Measurements from ENCODE around the gene UBLCP1. TPM values are rescaled to one million over a fixed set of nuclear protein-coding genes. Genes with fewer than 3 reads are reported as not detected.

The UBLCP1 gene
- total RNA-seq, 1 experiment from 2014 or later, result 23.0 TPM

DNA sequence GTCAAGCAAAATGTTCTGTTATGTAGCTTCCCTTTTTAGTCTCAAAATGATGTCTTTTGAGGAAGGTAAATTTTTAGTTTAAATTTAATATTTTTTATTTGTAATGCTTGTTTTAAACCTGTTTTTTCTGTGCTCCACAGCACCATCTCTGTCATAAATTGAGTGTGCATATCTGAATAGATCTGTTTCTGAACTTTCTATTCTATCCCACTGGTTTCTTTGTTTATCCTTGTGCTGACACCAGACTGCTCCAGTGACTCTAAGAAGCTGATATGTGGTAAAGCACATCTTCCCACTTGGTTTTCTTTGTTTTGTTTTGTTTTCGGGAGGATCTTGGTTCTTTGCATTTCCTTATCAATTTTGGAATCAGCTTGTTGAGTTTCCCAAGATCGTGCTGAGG lies 46.6 kb upstream of the UBLCP1 start:
- Mint-ChIP-seq H3K9me3 (ENCODE audit: unreplicated experiment) (no peaks in the 10 kb centered on the region), H3K27me3 (ENCODE audit: insufficient read depth, unreplicated experiment) (peaks cover 5% of the 10 kb centered on the region), H3K4me1 (ENCODE audit: low read depth, unreplicated experiment) (no peaks in the 10 kb centered on the region), H3K4me3 (ENCODE audit: unreplicated experiment) (no peak overlapping the region), H3K27ac (ENCODE audit: unreplicated experiment) (no peak overlapping the region), H3K36me3 (ENCODE audit: insufficient read depth, unreplicated experiment) (no peaks in the 10 kb centered on the region)
- Histone ChIP-seq H3K9me3 (no peaks in the 10 kb centered on the region), H3K27me3 (replicated peaks; ENCODE audit: control insufficient read depth, insufficient read depth, low read length) (no peaks in the 10 kb centered on the region), H3K4me1 (peaks cover 1% of the 10 kb centered on the region), H3K36me3 (ENCODE audit: control insufficient read depth, insufficient read depth, low read length) (no peaks in the 10 kb centered on the region; the same call in 1 of the 2 replicates), H3K4me3 (ENCODE audit: low read depth, low read length) (no peak overlapping the region)
- CTCF ChIA-PET, result no interaction called here
- POLR2A ChIA-PET, result no interaction called here
- no peak for DNase-seq
- TF ChIP-seq CTCF (IDR thresholded peaks at IDR 0.05; ENCODE audit: insufficient read depth in 1 of 2, low read depth in 1 of 2, low read length in 1 of 2, severe bottlenecking in 1 of 2, unreplicated experiment in 1 of 2), result no peak
- no TSS peak for BruUV-seq (replicated peaks)
- intact Hi-C loops (cut with micrococcal nuclease; ENCODE audit: unreplicated experiment), result no loop called here

GRCh38 chr5:159217236-159217635 lies 45.9 kb upstream of the UBLCP1 start:
- Mint-ChIP-seq H3K27ac (ENCODE audit: unreplicated experiment) (no peak overlapping the region), H3K27me3 (ENCODE audit: insufficient read depth, unreplicated experiment) (peaks cover 9% of the 10 kb centered on the region), H3K4me3 (ENCODE audit: unreplicated experiment) (no peak overlapping the region), H3K36me3 (ENCODE audit: insufficient read depth, unreplicated experiment) (no peaks in the 10 kb centered on the region), H3K4me1 (ENCODE audit: low read depth, unreplicated experiment) (no peaks in the 10 kb centered on the region), H3K9me3 (ENCODE audit: unreplicated experiment) (no peaks in the 10 kb centered on the region)
- DNase-seq, result no peak
- H3K36me3 ChIP-seq (ENCODE audit: control insufficient read depth, insufficient read depth, low read length), result no peaks in the 10 kb centered on the region
- H3K4me1 ChIP-seq, result no peaks in the 10 kb centered on the region
- BruUV-seq (replicated peaks), result no TSS peak
- POLR2A ChIA-PET, result no interaction called here
- no peaks in the 10 kb centered on the region for H3K27me3 ChIP-seq (replicated peaks; ENCODE audit: control insufficient read depth, insufficient read depth, low read length)
- CTCF ChIA-PET, result no interaction called here
- TF ChIP-seq CTCF (IDR thresholded peaks at IDR 0.05; ENCODE audit: insufficient read depth in 1 of 2, low read depth in 1 of 2, low read length in 1 of 2, severe bottlenecking in 1 of 2, unreplicated experiment in 1 of 2), result no peak
- intact Hi-C loops (cut with micrococcal nuclease; ENCODE audit: unreplicated experiment), result no loop called here
- H3K4me3 ChIP-seq (ENCODE audit: low read depth, low read length), result no peak overlapping the region
- H3K9me3 ChIP-seq, result no peaks in the 10 kb centered on the region

- TF ChIP-seq CTCF (IDR thresholded peaks at IDR 0.05; ENCODE audit: insufficient read depth in 1 of 2, low read depth in 1 of 2, low read length in 1 of 2, severe bottlenecking in 1 of 2, unreplicated experiment in 1 of 2), result no peak
- H3K4me1 ChIP-seq, result no peaks in the 10 kb centered on the region
- ChIA-PET POLR2A (no interaction called here), CTCF (no interaction called here)
- no peaks in the 10 kb centered on the region for H3K36me3 ChIP-seq (ENCODE audit: control insufficient read depth, insufficient read depth, low read length)
- H3K4me3 ChIP-seq (ENCODE audit: low read depth, low read length), result no peak overlapping the region
- no peak overlapping the region for H3K4me3 Mint-ChIP-seq (ENCODE audit: unreplicated experiment)
- DNase-seq, result no peak
- H3K27me3 Mint-ChIP-seq (ENCODE audit: insufficient read depth, unreplicated experiment), result peaks cover 11% of the 10 kb centered on the region
- no peaks in the 10 kb centered on the region for H3K4me1 Mint-ChIP-seq (ENCODE audit: low read depth, unreplicated experiment)
- H3K9me3 ChIP-seq, result no peaks in the 10 kb centered on the region
- H3K27me3 ChIP-seq (replicated peaks; ENCODE audit: control insufficient read depth, insufficient read depth, low read length), result no peaks in the 10 kb centered on the region
- no TSS peak for BruUV-seq (replicated peaks)
- no peaks in the 10 kb centered on the region for H3K36me3 Mint-ChIP-seq (ENCODE audit: insufficient read depth, unreplicated experiment)
- no peaks in the 10 kb centered on the region for H3K9me3 Mint-ChIP-seq (ENCODE audit: unreplicated experiment)
- no peak overlapping the region for H3K27ac Mint-ChIP-seq (ENCODE audit: unreplicated experiment)
- intact Hi-C loops (cut with micrococcal nuclease; ENCODE audit: unreplicated experiment), result no loop called here
These were observed 44.5 kb upstream of the UBLCP1 start for GRCh38 chr5:159218595-159219023.

Measured in Caco-2 (cell line).